H1 (cell line): Measurements from ENCODE around the gene CXCR5. TPM values are rescaled to one million over a fixed set of nuclear protein-coding genes. Genes with fewer than 3 reads are reported as not detected.

Experiments used
- CTCF ChIA-PET: fragments of 300-600 bp; sonication (Branson Sonifier 250); formaldehyde crosslinking; loops from one replicate; lab custom pipeline; 2021; ENCODE audit not compliant: partially characterized antibody; lab: Charles Lee
- POLR2A ChIA-PET: fragments of 300-600 bp; sonication (Branson Sonifier 250); formaldehyde crosslinking; loops from one replicate; lab custom pipeline; 2021; ENCODE audit warnings: inconsistent platforms; ENCODE audit not compliant: partially characterized antibody; lab: Charles Lee
- DNase-seq, 2 experiments: peaks; one replicate each; pipeline versions ENCODE4 v3.0.0 to v3.0.0-alpha.2; 2010 to 2022; ENCODE audit warnings: low spot score in 2 of 2, low read depth in 1 of 2, mixed read lengths in 1 of 2
- FAIRE-seq: peaks from 2 replicates; lab custom pipeline; 2011; peaks lifted over from hg19 to GRCh38; lab: Jason Lieb, UNC
- H2AFZ ChIP-seq: 2 replicates; pipeline ENCODE4 v1.8.1; 2012; ENCODE audit warnings: low read length, inconsistent platforms
- H2AK5ac ChIP-seq: 2 replicates; pipeline ENCODE4 v1.6.1; 2013; ENCODE audit warnings: low read depth, low read length
- H2BK120ac ChIP-seq: replicated peaks from 2 replicates; pipeline ENCODE3; 2013; ENCODE audit warnings: low read depth, low read length, inconsistent platforms
- H2BK12ac ChIP-seq: 2 replicates; pipeline ENCODE4 v1.6.1; 2013; ENCODE audit warnings: low read depth, low read length
- H2BK15ac ChIP-seq: 2 replicates; pipeline ENCODE4 v1.6.1; 2013; ENCODE audit warnings: low read length
- H2BK20ac ChIP-seq: 2 replicates; pipeline ENCODE4 v1.6.1; 2013; ENCODE audit warnings: low read length
- H2BK5ac ChIP-seq: 2 replicates; pipeline ENCODE4 v1.6.1; 2013; ENCODE audit warnings: low read depth, low read length
- H3K14ac ChIP-seq: 2 replicates; pipeline ENCODE4 v1.6.1; 2013; ENCODE audit warnings: inconsistent platforms; ENCODE audit not compliant: insufficient read length
- H3K18ac ChIP-seq: 2 replicates; pipeline ENCODE4 v1.6.1; 2013; ENCODE audit warnings: low read length; ENCODE audit errors: extremely low read depth
- H3K23ac ChIP-seq: 2 replicates; pipeline ENCODE4 v1.6.1; 2013; ENCODE audit warnings: inconsistent platforms; ENCODE audit not compliant: insufficient read length
- H3K23me2 ChIP-seq: 2 replicates; pipeline ENCODE4 v1.6.1; 2013; ENCODE audit warnings: low read depth, low read length
- H3K27ac ChIP-seq: 2 replicates; pipeline ENCODE4 v1.6.1; 2011; ENCODE audit warnings: low read depth, low read length, inconsistent platforms
- H3K27me3 ChIP-seq, 4 experiments: replicated peaks in 1 of 4; 1 replicate in 1 of 4; 2 replicates in 3 of 4; pipeline versions ENCODE4 v1.6.1 to v1.8.1; 2011 to 2013; ENCODE audit warnings: low read length in 3 of 4, mild to moderate bottlenecking in 3 of 4, inconsistent platforms in 2 of 4, mixed read lengths in 2 of 4, moderate library complexity in 1 of 4; ENCODE audit not compliant: control insufficient read depth in 3 of 4, insufficient read depth in 3 of 4; ENCODE audit errors: extremely low read depth in 1 of 4
- H3K36me3 ChIP-seq, 4 experiments: 2 replicates each; pipeline versions ENCODE4 v1.6.1 to v1.8.1; 2011 to 2013; ENCODE audit warnings: mild to moderate bottlenecking in 4 of 4, low read length in 3 of 4, moderate library complexity in 2 of 4, control low read depth in 1 of 4, inconsistent platforms in 1 of 4; ENCODE audit not compliant: insufficient read depth in 4 of 4, control insufficient read depth in 2 of 4
- H3K4ac ChIP-seq: replicated peaks from 2 replicates; pipeline ENCODE3; 2013; ENCODE audit warnings: low read length, low read depth, mixed read lengths, inconsistent platforms; ENCODE audit not compliant: insufficient read length
- H3K4me1 ChIP-seq, 4 experiments: replicated peaks in 1 of 4; 1 replicate in 1 of 4; 2 replicates in 3 of 4; pipeline versions ENCODE4 v1.6.1 to v1.8.1; 2011 to 2013; ENCODE audit warnings: low read length in 3 of 4, inconsistent platforms in 2 of 4, mixed read lengths in 1 of 4; ENCODE audit not compliant: insufficient read depth in 4 of 4, control insufficient read depth in 3 of 4
- H3K4me2 ChIP-seq, 2 experiments: 2 replicates each; pipeline versions ENCODE4 v1.6.1 to v1.8.1; 2011 to 2013; ENCODE audit warnings: low read depth in 2 of 2, low read length in 2 of 2, control low read depth in 1 of 2, inconsistent platforms in 1 of 2, mild to moderate bottlenecking in 1 of 2; ENCODE audit not compliant: insufficient read depth in 1 of 2
- H3K4me3 ChIP-seq, 4 experiments: fragments of 200-600, 300-600 bp in 1 of 4; sonication (generic), shearing (Covaris generic), sonication (Bioruptor Twin) in 1 of 4; 2 replicates each; pipeline versions ENCODE4 v1.5.1 to v1.8.1; 2011 to 2016; ENCODE audit warnings: low read length in 4 of 4, low read depth in 3 of 4, control low read depth in 2 of 4, inconsistent platforms in 2 of 4, mild to moderate bottlenecking in 2 of 4, mixed read lengths in 1 of 4, moderate library complexity in 1 of 4; ENCODE audit not compliant: insufficient read depth in 2 of 4; ENCODE audit errors: extremely low read depth in 1 of 4
- H3K56ac ChIP-seq: replicated peaks from 2 replicates; pipeline ENCODE3; 2013; ENCODE audit warnings: low read depth, mild to moderate bottlenecking, mixed read lengths, low read length, inconsistent platforms; ENCODE audit not compliant: insufficient read length
- H3K79me1 ChIP-seq: 2 replicates; pipeline ENCODE4 v1.6.1; 2013; ENCODE audit warnings: low read depth, low read length, control low read depth
- H3K79me2 ChIP-seq, 2 experiments: 2 replicates each; pipeline versions ENCODE4 v1.6.1 to v1.8.1; 2012 to 2013; ENCODE audit warnings: low read length in 2 of 2, mild to moderate bottlenecking in 2 of 2, inconsistent platforms in 1 of 2; ENCODE audit not compliant: insufficient read depth in 2 of 2, control insufficient read depth in 1 of 2
- H3K9ac ChIP-seq, 4 experiments: replicated peaks in 1 of 4; 1 replicate in 1 of 4; 2 replicates in 3 of 4; pipeline versions ENCODE4 v1.6.1 to v1.8.1; 2011 to 2013; ENCODE audit warnings: low read depth in 3 of 4, low read length in 3 of 4, control low read depth in 2 of 4, mild to moderate bottlenecking in 2 of 4, moderate library complexity in 2 of 4, inconsistent platforms in 1 of 4; ENCODE audit errors: extremely low read depth in 1 of 4
- H3K9me3 ChIP-seq, 2 experiments: 2 replicates each; pipeline versions ENCODE4 v1.6.1 to v1.8.1; 2012 to 2013; ENCODE audit warnings: mild to moderate bottlenecking in 2 of 2, moderate library complexity in 2 of 2, control low read depth in 1 of 2, inconsistent platforms in 1 of 2, low read depth in 1 of 2, low read length in 1 of 2, mixed read lengths in 1 of 2; ENCODE audit not compliant: insufficient read depth in 2 of 2
- H4K20me1 ChIP-seq, 2 experiments: replicated peaks in 1 of 2; 2 replicates each; pipeline versions ENCODE3 to v1.8.1; 2011 to 2013; ENCODE audit warnings: inconsistent platforms in 2 of 2, low read length in 2 of 2, mild to moderate bottlenecking in 1 of 2; ENCODE audit not compliant: insufficient read depth in 2 of 2, control insufficient read depth in 1 of 2
- H4K5ac ChIP-seq: 2 replicates; pipeline ENCODE4 v1.6.1; 2013; ENCODE audit warnings: low read length, low read depth, mixed read lengths, inconsistent platforms; ENCODE audit not compliant: insufficient read length
- H4K8ac ChIP-seq: 2 replicates; pipeline ENCODE4 v1.8.0; 2013; ENCODE audit warnings: mild to moderate bottlenecking, moderate library complexity, low read length, inconsistent platforms; ENCODE audit not compliant: insufficient read depth; ENCODE audit errors: extremely low read depth
- H4K91ac ChIP-seq: replicated peaks from 2 replicates; pipeline ENCODE3; 2013; ENCODE audit warnings: low read length, mixed read lengths, inconsistent platforms; ENCODE audit not compliant: insufficient read length
- CTBP2 ChIP-seq: IDR thresholded peaks from 2 replicates; pipeline ENCODE4 v1.7.0; 2011; ENCODE audit warnings: borderline replicate concordance, mild to moderate bottlenecking, moderate library complexity, mixed read lengths, low read length; ENCODE audit not compliant: insufficient read depth, insufficient read length
- E2F6 ChIP-seq: IDR thresholded peaks from 2 replicates; pipeline ENCODE4 v1.6.1; 2012; ENCODE audit warnings: inconsistent platforms
- MAX ChIP-seq: IDR thresholded peaks from 2 replicates; pipeline ENCODE4 v1.6.1; 2012; ENCODE audit warnings: inconsistent platforms
- TCF12 ChIP-seq: IDR thresholded peaks from 2 replicates; pipeline ENCODE4 v1.6.1; 2011; ENCODE audit warnings: low read depth, mild to moderate bottlenecking, low read length
- WGBS, 2 experiments: shearing (Covaris generic) in 1 of 2; methylation state at CpG; one replicate each; pipeline versions ENCODE4 v1.1.6 to v1.1.7; 2013 to 2015; ENCODE audit warnings: low lambda C conversion rate in 2 of 2, mixed read lengths in 2 of 2, inconsistent platforms in 1 of 2, low coverage in 1 of 2, missing lambda C conversion rate in 1 of 2; ENCODE audit not compliant: insufficient replicate concordance in 2 of 2, insufficient coverage in 1 of 2, insufficient read length in 1 of 2; ENCODE audit errors: extremely low coverage in 1 of 2, missing lambda C conversion rate in 1 of 2; 5-methylcytosine and 5-hydroxymethylcytosine counted together
- polyA plus RNA-seq, 7 experiments: library from polyadenylated mRNA; depleted of rRNA in 3 of 7; stranded (reverse) in 5 of 7; unstranded in 2 of 7; fragments of >200 nt in 5 of 7; fragments of 200-250 nt in 2 of 7; gene quantifications; 1 replicate in 5 of 7; 2 replicates in 1 of 7; 4 replicates in 1 of 7; pipeline versions ENCODE4 v1.2.1 to v1.2.3, GENCODE V29; 2011 to 2013; ENCODE audit warnings: missing spikeins in 2 of 7, mixed read lengths in 2 of 7
- total RNA-seq: library from RNA; stranded (reverse); fragmentation: NEBNext Ultra II Directional; extraction: Animal tissue kit (Norgen Biotek cat#: 25700); gene quantifications from 2 replicates; pipeline ENCODE4 v1.2.1, GENCODE V29; 2021

The CXCR5 gene
- total and polyA plus RNA-seq, 2 of the 8 experiments (the other 6 are each of a cell fraction or from before 2014, with no cell fraction given) = not detected

DNA sequence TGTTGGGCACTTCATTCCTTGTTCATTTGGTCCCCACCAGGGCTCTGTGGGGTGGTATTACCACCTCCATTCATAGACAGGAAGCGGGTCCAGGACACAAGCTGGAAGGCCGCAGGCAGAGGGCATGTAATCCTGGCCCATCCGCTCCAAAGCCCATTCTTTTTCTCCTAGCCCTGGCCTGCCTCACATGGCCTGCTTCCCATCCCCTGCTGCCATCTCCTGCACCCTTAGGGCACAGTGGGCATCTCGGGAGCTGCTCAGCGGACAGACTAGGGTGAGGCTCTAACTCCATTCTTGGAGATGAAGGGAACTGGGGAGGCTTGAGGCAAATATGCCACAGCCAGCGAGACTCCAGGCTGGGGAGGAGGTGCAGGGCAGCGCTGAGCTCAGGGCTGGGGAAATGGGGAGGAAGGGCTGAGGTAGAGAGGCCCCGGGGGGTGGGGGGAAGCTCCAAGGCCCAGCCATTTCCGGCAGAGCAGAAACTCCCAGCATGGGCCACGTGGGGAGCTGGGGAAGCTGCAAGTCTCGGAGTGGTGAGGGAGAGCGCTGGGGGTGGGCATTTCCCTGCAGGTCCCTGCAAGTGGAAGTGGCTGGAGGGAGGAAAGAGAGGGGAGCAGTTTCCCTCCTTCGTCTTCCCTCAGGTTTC, 56.4 kb downstream of the CXCR5 start:
- peaks cover 7 to 17% (median 12%) of the 10 kb centered on the region in 4 experiments for H3K4me1 ChIP-seq
- POLR2A ChIA-PET = interaction anchor here (0.6 to 2.1 kb wide), 9 partner anchors 11 to 198 kb away, joined by 3 to 12 read pairs (median 4); partner anchors contain the start of gene DDX6
- H3K9me3 ChIP-seq = no peaks in the 10 kb centered on the region
- no peak overlapping the region for H3K9ac ChIP-seq
- H3K79me2 ChIP-seq = no peaks in the 10 kb centered on the region
- peak overlapping the region; percentile 69 for H4K91ac ChIP-seq
- no peak for TF ChIP-seq TCF12
- peak; percentile 64; the same call in 1 of the 2 replicates for TF ChIP-seq E2F6
- TF ChIP-seq CTBP2 = no peak
- peak; percentile 75 for TF ChIP-seq MAX
- peak overlapping the region; percentile 13 for H4K5ac ChIP-seq
- peak overlapping the region; percentile 25; the same call in 1 of the 2 replicates for H2AK5ac ChIP-seq
- H2BK5ac ChIP-seq = peak overlapping the region; percentile 18; the same call in 1 of the 2 replicates
- H2BK120ac ChIP-seq = peak overlapping the region; percentile 65
- 0 out of 7 replicates have a peak, but pooled peaks cover 0 to 4% (median 1%) of the 10 kb centered on the region in 4 experiments for H3K27me3 ChIP-seq
- peak overlapping the region; percentile 84 for H3K18ac ChIP-seq
- no peak overlapping the region for H3K4me3 ChIP-seq
- H2BK20ac ChIP-seq = peak overlapping the region; percentile 90; the same call in 1 of the 2 replicates
- H3K4ac ChIP-seq = no peak overlapping the region
- H3K36me3 ChIP-seq = no peaks in the 10 kb centered on the region
- peak overlapping the region; percentile 46; the same call in 1 of the 2 replicates for H2BK15ac ChIP-seq
- H3K79me1 ChIP-seq = no peaks in the 10 kb centered on the region
- H2AFZ ChIP-seq = peak overlapping the region; percentile 83
- 57% methylated on average over 11 of the region's 13 CpGs; no CpG with 5 or more reads in 1 of the 2 experiments for WGBS, 2 experiments
- no peak overlapping the region for H3K23ac ChIP-seq
- H3K4me2 ChIP-seq = peak overlapping the region in 1 of 2 experiments; percentile 0; a peak in 1 of 4 replicates
- peak overlapping the region; percentile 86 for H4K8ac ChIP-seq
- H3K27ac ChIP-seq = no peak overlapping the region
- H3K14ac ChIP-seq = no peak overlapping the region
- no peak overlapping the region for H3K56ac ChIP-seq
- H4K20me1 ChIP-seq = no peaks in the 10 kb centered on the region
- no peaks in the 10 kb centered on the region for H3K23me2 ChIP-seq
- CTCF ChIA-PET = interaction anchor here (0.8 to 2.9 kb wide), 9 partner anchors 10 to 282 kb away, joined by 3 to 28 read pairs (median 4); no protein-coding TSS in a partner anchor
- H2BK12ac ChIP-seq = peak overlapping the region; percentile 80; the same call in 1 of the 2 replicates
- FAIRE-seq (no peak), DNase-seq (no peak)
